Endothelial cell of umbilical vein (primary cell): ENCODE data around the gene ATP8B2. TPM values are rescaled to one million over a fixed set of nuclear protein-coding genes. Genes with fewer than 3 reads are reported as not detected.

Experiments used
- BruUV-seq: library from RNA; stranded (reverse); fragments of 400-500 nt; replicated peaks from 2 replicates; lab custom pipeline; 2021; lab: Mats Ljungman, UMichigan
- CTCF ChIA-PET: fragments of 300-600, 350-600 bp; sonication (Branson Sonifier 250); formaldehyde crosslinking; loops from one replicate; lab custom pipeline; 2021; ENCODE audit warnings: antibody characterized with exemption, inconsistent platforms; lab: Charles Lee
- POLR2A ChIA-PET: fragments of 300-600, 350-600 bp; sonication (Branson Sonifier 250); formaldehyde crosslinking; loops from one replicate; lab custom pipeline; 2021; ENCODE audit warnings: antibody characterized with exemption, inconsistent platforms; lab: Charles Lee
- DNase-seq: peaks from one replicate; pipeline ENCODE4 v3.0.0-alpha.2; 2011; ENCODE audit warnings: low read depth, low spot score
- FAIRE-seq: peaks from 2 replicates; lab custom pipeline; 2011; peaks lifted over from hg19 to GRCh38; lab: Jason Lieb, UNC
- H2AFZ ChIP-seq: 2 replicates; pipeline ENCODE4 v1.6.0; 2012; ENCODE audit warnings: low read depth, low read length, control low read depth, inconsistent platforms
- H3K27ac ChIP-seq: 2 replicates; pipeline ENCODE4 v1.5.1; 2011; ENCODE audit warnings: low read depth, mild to moderate bottlenecking, control low read depth, low read length, moderate library complexity; ENCODE audit not compliant: insufficient read depth
- H3K27me3 ChIP-seq, 2 experiments: 2 replicates each; pipeline versions ENCODE4 v1.6.0 to v1.6.1; 2011; ENCODE audit warnings: low read length in 2 of 2, mixed read lengths in 1 of 2; ENCODE audit not compliant: control insufficient read depth in 2 of 2, insufficient read depth in 2 of 2
- H3K36me3 ChIP-seq, 2 experiments: 2 replicates in 1 of 2; 3 replicates in 1 of 2; pipeline ENCODE4 v1.5.1; 2011; ENCODE audit warnings: low read length in 2 of 2, mild to moderate bottlenecking in 1 of 2, moderate library complexity in 1 of 2; ENCODE audit not compliant: control insufficient read depth in 2 of 2, insufficient read depth in 2 of 2; ENCODE audit errors: extremely low read depth in 1 of 2
- H3K4me1 ChIP-seq: 3 replicates; pipeline ENCODE4 v1.5.1; 2011; ENCODE audit warnings: mild to moderate bottlenecking, low read length; ENCODE audit not compliant: control insufficient read depth, insufficient read depth; ENCODE audit errors: extremely low read depth
- H3K4me2 ChIP-seq: 2 replicates; pipeline ENCODE4 v1.6.1; 2011; ENCODE audit warnings: low read length, control low read depth, mixed read lengths; ENCODE audit not compliant: insufficient read depth
- H3K4me3 ChIP-seq, 3 experiments: fragments of 200-600 bp in 1 of 3; sonication (generic), shearing (Covaris generic) in 1 of 3; replicated peaks in 1 of 3; 2 replicates each; pipeline ENCODE4 v1.5.1; 2011 to 2016; ENCODE audit warnings: control low read depth in 3 of 3, low read length in 3 of 3, mild to moderate bottlenecking in 2 of 3, inconsistent platforms in 1 of 3, low read depth in 1 of 3, moderate library complexity in 1 of 3; ENCODE audit not compliant: insufficient read depth in 1 of 3
- H3K79me2 ChIP-seq: 2 replicates; pipeline ENCODE4 v1.6.0; 2012; ENCODE audit warnings: low read length, inconsistent platforms; ENCODE audit not compliant: control insufficient read depth, insufficient read depth
- H3K9ac ChIP-seq: replicated peaks from 2 replicates; pipeline ENCODE3; 2011; ENCODE audit warnings: low read length, control low read depth; ENCODE audit not compliant: insufficient read depth; ENCODE audit errors: extremely low read depth
- H3K9me1 ChIP-seq: replicated peaks from 3 replicates; pipeline ENCODE4 v1.6.0; 2011; ENCODE audit warnings: mild to moderate bottlenecking, low read length; ENCODE audit not compliant: control insufficient read depth, insufficient read depth; ENCODE audit errors: extremely low read depth
- H3K9me3 ChIP-seq: replicated peaks from 2 replicates; pipeline ENCODE4 v1.5.1; 2012; ENCODE audit warnings: low read length, inconsistent platforms; ENCODE audit not compliant: control insufficient read depth, insufficient read depth
- H4K20me1 ChIP-seq: replicated peaks from 2 replicates; pipeline ENCODE3; 2011; ENCODE audit warnings: mild to moderate bottlenecking, low read length; ENCODE audit not compliant: control insufficient read depth, insufficient read depth; ENCODE audit errors: extremely low read depth
- EZH2 ChIP-seq: IDR thresholded peaks from 2 replicates; pipeline ENCODE4 v1.6.1; 2012; ENCODE audit warnings: borderline replicate concordance, low read depth, mild to moderate bottlenecking, moderate library complexity, low read length, inconsistent platforms; ENCODE audit not compliant: severe bottlenecking
- FOS ChIP-seq: IDR thresholded peaks from 2 replicates; pipeline ENCODE4 v1.6.1; 2011; ENCODE audit warnings: mild to moderate bottlenecking, low read length, moderate library complexity, borderline replicate concordance; ENCODE audit not compliant: insufficient read depth
- GATA2 ChIP-seq: IDR thresholded peaks from 2 replicates; pipeline ENCODE4 v1.7.0; 2011; ENCODE audit warnings: low read depth, mild to moderate bottlenecking, moderate library complexity, mixed read lengths, low read length; ENCODE audit not compliant: insufficient read length, insufficient read depth
- JUN ChIP-seq: IDR thresholded peaks from 2 replicates; pipeline ENCODE4 v1.6.1; 2011; ENCODE audit warnings: borderline replicate concordance, low read depth; ENCODE audit not compliant: insufficient read length, insufficient read depth
- MYC ChIP-seq: IDR thresholded peaks from one replicate; pipeline ENCODE4 v1.6.1; 2011; ENCODE audit warnings: mild to moderate bottlenecking, low read depth, low read length
- POLR2A ChIP-seq: IDR thresholded peaks from 2 replicates; pipeline ENCODE4 v1.6.1; 2012; ENCODE audit warnings: low read depth, mild to moderate bottlenecking, control low read depth, low read length
- POLR2AphosphoS5 ChIP-seq: IDR thresholded peaks from 2 replicates; pipeline ENCODE4 v1.6.1; 2012; ENCODE audit warnings: low read depth, mild to moderate bottlenecking, control low read depth, low read length, moderate library complexity; ENCODE audit not compliant: insufficient read depth
- dilution Hi-C: fragments of 300-500 bp; cut with MboI; formaldehyde crosslinking; loops from one replicate; pipeline ENCODE4 v1.15.0; 2019; ENCODE audit warnings: low sequenced_read_pairs; ENCODE audit not compliant: extremely low pct_ligation_motif_present
- intact Hi-C: fragments of 100-400 bp; cut with micrococcal nuclease; formaldehyde crosslinking; loops from one replicate; pipeline ENCODE4 v1.10.0; 2022
- polyA plus RNA-seq, 4 experiments: library from polyadenylated mRNA; depleted of rRNA in 3 of 4; stranded (reverse) in 3 of 4; unstranded in 1 of 4; fragments of >200 nt; gene quantifications; 2 replicates each; pipeline versions ENCODE4 v1.2.1 to v1.2.3, GENCODE V29; 2011 to 2012; ENCODE audit warnings: missing spikeins in 1 of 4
- total RNA-seq: library from RNA; stranded (reverse); gene quantifications from 2 replicates; pipeline ENCODE4 v1.2.3, GENCODE V29; 2021
- TF ChIP-seq, protein P1 (sequence below): IDR thresholded peaks from 2 replicates; pipeline ENCODE4 v1.6.1; 2011; ENCODE audit not compliant: insufficient read depth, insufficient read length
- TF ChIP-seq, protein P2 (sequence below), 2 donors: IDR thresholded peaks; 1 replicate in 1 of 2; 2 replicates in 1 of 2; pipeline ENCODE4 v1.5.1; 2011; ENCODE audit warnings: low read length in 2 of 2, mild to moderate bottlenecking in 2 of 2, moderate library complexity in 2 of 2, control low read depth in 1 of 2, inconsistent platforms in 1 of 2, low read depth in 1 of 2; ENCODE audit not compliant: insufficient read depth in 1 of 2; ENCODE audit errors: extremely low read depth in 1 of 2

ATP8B2 gene
- total and polyA plus RNA-seq, 2 donors (not counting 3 experiments of a cell fraction or from before 2014, with no cell fraction given) = 64.7 to 72.8 TPM

DNA sequence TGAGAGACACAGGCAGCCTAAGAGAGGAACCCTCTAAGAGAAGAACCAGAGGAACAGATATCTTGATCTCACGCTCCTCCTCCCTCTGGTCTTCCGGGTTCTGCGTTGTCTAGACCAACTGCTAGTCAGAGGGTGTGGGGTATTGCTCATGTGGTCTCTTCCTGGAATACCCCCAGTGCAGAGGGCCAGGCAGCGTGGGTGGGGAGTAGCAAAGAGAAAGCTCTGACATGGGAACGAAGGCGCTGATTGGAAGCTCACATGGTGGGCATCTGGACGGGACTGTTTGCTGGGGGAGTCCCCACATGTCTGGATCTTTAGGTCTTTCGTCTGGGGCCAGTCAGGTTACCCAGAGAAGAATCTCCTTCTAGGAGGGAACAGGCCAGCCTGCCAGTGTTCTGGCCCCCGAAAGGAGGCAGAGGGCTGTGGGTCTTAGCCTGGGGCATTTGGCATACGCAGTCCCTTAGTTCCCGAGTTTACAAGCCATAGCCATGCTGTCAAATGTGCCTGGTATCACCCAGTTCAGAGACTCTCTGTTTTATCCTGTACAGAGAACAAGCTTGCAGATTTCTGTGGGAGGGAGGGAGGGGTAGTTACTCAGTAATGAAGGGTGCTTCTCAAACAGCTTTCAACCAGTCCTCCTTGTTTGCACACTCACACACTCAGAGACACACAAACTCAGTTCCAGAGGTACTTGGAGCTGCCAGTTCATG, 61.5 kb downstream of the ATP8B2 start:
- intact Hi-C loops (no loop called here), dilution Hi-C loops (no loop called here)
- Histone ChIP-seq H3K79me2 (no peaks in the 10 kb centered on the region), H3K9ac (no peak overlapping the region), H3K4me3 (no peak overlapping the region), H3K4me2 (no peak overlapping the region), H3K36me3 (no peaks in the 10 kb centered on the region), H3K27me3 (no peaks in the 10 kb centered on the region), H4K20me1 (no peaks in the 10 kb centered on the region), H3K9me1 (no peaks in the 10 kb centered on the region), H3K9me3 (no peaks in the 10 kb centered on the region), H3K27ac (no peak overlapping the region), H2AFZ (no peak overlapping the region), H3K4me1 (no peaks in the 10 kb centered on the region)
- ChIA-PET POLR2A (no interaction called here), CTCF (interaction anchor here (0.6 to 1.0 kb wide), 5 partner anchors 17 to 172 kb away, joined by 3 to 5 read pairs (median 3); partner anchors contain the start of gene UBE2Q1)
- FAIRE-seq (no peak), DNase-seq (no peak)
- TF ChIP-seq EZH2 = no peak
- BruUV-seq = no TSS peak

DNA sequence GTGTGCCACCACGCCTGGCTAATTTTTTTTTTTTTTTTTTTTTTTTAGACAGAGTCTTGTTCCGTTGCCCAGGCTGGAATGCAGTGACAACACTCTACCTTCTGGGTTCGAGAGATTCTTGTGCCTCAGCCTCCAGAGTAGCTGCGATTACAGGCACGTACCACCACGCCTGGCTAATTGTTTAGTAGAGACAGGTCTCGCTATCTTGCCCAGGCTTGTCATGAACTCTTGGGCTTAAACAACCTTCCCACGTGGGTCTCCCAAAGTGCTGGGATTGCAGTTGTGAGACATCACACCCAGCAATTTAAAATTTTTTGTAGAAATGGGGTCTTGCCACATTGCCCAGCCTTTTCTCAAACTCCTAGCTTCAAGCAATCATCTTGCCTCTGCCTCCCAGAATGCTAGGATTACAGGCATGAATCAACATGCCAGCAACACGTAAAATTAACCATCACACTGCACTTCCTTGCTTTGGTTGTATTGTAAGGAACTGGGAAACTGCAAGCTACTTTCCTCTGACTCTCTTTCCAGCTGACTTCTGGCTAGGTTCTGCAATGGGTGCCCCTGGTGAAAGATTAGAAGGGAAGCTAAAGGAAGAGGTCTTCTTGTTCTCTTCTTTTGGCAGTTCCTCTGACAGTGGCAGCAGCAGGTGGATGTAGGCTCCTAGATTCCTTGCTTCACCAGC, 65.9 kb downstream of the ATP8B2 start:
- no peak overlapping the region for H3K4me3 ChIP-seq
- intact Hi-C loops (no loop called here), dilution Hi-C loops (no loop called here)
- TF ChIP-seq, protein P1, sequence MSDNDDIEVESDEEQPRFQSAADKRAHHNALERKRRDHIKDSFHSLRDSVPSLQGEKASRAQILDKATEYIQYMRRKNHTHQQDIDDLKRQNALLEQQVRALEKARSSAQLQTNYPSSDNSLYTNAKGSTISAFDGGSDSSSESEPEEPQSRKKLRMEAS = no peak
- TF ChIP-seq, protein P2, sequence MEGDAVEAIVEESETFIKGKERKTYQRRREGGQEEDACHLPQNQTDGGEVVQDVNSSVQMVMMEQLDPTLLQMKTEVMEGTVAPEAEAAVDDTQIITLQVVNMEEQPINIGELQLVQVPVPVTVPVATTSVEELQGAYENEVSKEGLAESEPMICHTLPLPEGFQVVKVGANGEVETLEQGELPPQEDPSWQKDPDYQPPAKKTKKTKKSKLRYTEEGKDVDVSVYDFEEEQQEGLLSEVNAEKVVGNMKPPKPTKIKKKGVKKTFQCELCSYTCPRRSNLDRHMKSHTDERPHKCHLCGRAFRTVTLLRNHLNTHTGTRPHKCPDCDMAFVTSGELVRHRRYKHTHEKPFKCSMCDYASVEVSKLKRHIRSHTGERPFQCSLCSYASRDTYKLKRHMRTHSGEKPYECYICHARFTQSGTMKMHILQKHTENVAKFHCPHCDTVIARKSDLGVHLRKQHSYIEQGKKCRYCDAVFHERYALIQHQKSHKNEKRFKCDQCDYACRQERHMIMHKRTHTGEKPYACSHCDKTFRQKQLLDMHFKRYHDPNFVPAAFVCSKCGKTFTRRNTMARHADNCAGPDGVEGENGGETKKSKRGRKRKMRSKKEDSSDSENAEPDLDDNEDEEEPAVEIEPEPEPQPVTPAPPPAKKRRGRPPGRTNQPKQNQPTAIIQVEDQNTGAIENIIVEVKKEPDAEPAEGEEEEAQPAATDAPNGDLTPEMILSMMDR (IDR thresholded peaks at IDR 0.05; ENCODE audit: extremely low read depth in 1 of 2, insufficient read depth in 1 of 2, low read depth in 1 of 2, low read length in 2 of 2) = no peak
- no peak for TF ChIP-seq FOS
- no peak for TF ChIP-seq JUN
- no peak for TF ChIP-seq GATA2
- no peak for TF ChIP-seq POLR2A
- no peak for TF ChIP-seq EZH2
- no peak for TF ChIP-seq MYC
- TF ChIP-seq POLR2AphosphoS5 = no peak
- H3K9me1 ChIP-seq = no peaks in the 10 kb centered on the region
- no peak overlapping the region for H3K4me2 ChIP-seq
- H3K27me3 ChIP-seq = no peaks in the 10 kb centered on the region
- CTCF ChIA-PET = interaction anchor here (1.1 kb wide), 2 partner anchors 9 to 32 kb away, joined by 3 to 4 read pairs; no protein-coding TSS in a partner anchor
- no TSS peak for BruUV-seq
- no peaks in the 10 kb centered on the region for H3K36me3 ChIP-seq
- H4K20me1 ChIP-seq = no peaks in the 10 kb centered on the region
- FAIRE-seq = no peak
- no peaks in the 10 kb centered on the region for H3K79me2 ChIP-seq
- POLR2A ChIA-PET = interaction anchor here (0.6 kb wide), 1 partner anchor 88 kb away, joined by 5 read pairs; no protein-coding TSS in a partner anchor
- no peak overlapping the region for H2AFZ ChIP-seq
- H3K4me1 ChIP-seq = no peaks in the 10 kb centered on the region
- H3K27ac ChIP-seq = no peak overlapping the region
- no peak overlapping the region for H3K9ac ChIP-seq
- no peaks in the 10 kb centered on the region for H3K9me3 ChIP-seq
- DNase-seq = no peak
